ENCODE data around the gene PDGFRB. TPM values are rescaled to one million over a fixed set of nuclear protein-coding genes. Genes with fewer than 3 reads are reported as not detected.

PDGFRB gene
- total and polyA plus RNA-seq, 2 of the 8 experiments (the other 6 are each of a cell fraction or from before 2014, with no cell fraction given): 4.2 to 13.7 TPM

- DNase-seq (ENCODE audit: low read depth in 1 of 2, low spot score in 2 of 2) (no peak), FAIRE-seq (no peak)
- no peaks in the 10 kb centered on the region for H3K9me3 ChIP-seq (ENCODE audit: insufficient read depth in 2 of 2, low read depth in 1 of 2, low read length in 1 of 2)
- H3K23me2 ChIP-seq (ENCODE audit: low read depth, low read length): peaks cover 6% of the 10 kb centered on the region; the same call in 1 of the 2 replicates
- H4K8ac ChIP-seq (ENCODE audit: extremely low read depth, insufficient read depth, low read length): no peak overlapping the region
- TF ChIP-seq SIX5 (IDR thresholded peaks at IDR 0.05; ENCODE audit: low read depth, low read length) (no peak), SIRT6 (IDR thresholded peaks at IDR 0.05; ENCODE audit: low read length) (no peak), BCL11A (IDR thresholded peaks at IDR 0.05; ENCODE audit: low read depth in 2 of 2, low read length in 2 of 2) (no peak), MAX (IDR thresholded peaks at IDR 0.05) (no peak), NANOG (IDR thresholded peaks at IDR 0.05; ENCODE audit: insufficient read depth, low read depth, low read length, poor library complexity, severe bottlenecking) (no peak), CHD1 (IDR thresholded peaks at IDR 0.05; ENCODE audit: low read depth, low read length) (no peak), USF2 (IDR thresholded peaks at IDR 0.05; ENCODE audit: low read length) (no peak), CTCF (IDR thresholded peaks at IDR 0.05; ENCODE audit: control extremely low read depth in 1 of 3, insufficient read depth in 1 of 3, low read depth in 1 of 3, low read length in 3 of 3) (no peak)
- no peaks in the 10 kb centered on the region for H3K79me2 ChIP-seq (ENCODE audit: control insufficient read depth in 1 of 2, insufficient read depth in 2 of 2, low read length in 2 of 2)
- H2BK5ac ChIP-seq (ENCODE audit: low read depth, low read length): no peak overlapping the region
- CTCF ChIA-PET (ENCODE audit: partially characterized antibody): interaction anchor here (1.1 to 23.7 kb wide), 7 partner anchors 10 to 65 kb away, joined by 3 to 302 read pairs (median 5); no protein-coding TSS in a partner anchor
- WGBS, 2 experiments (ENCODE audit: extremely low coverage in 1 of 2, insufficient coverage in 1 of 2, insufficient read length in 1 of 2, insufficient replicate concordance in 2 of 2, low coverage in 1 of 2, low lambda C conversion rate in 2 of 2, missing lambda C conversion rate in 1 of 2): 74% methylated on average over 3 of the region's 3 CpGs; no CpG with 5 or more reads in 1 of the 2 experiments
- H2BK12ac ChIP-seq (ENCODE audit: low read depth, low read length): no peak overlapping the region
- H3K79me1 ChIP-seq (ENCODE audit: low read depth, low read length): no peaks in the 10 kb centered on the region
- H4K5ac ChIP-seq (ENCODE audit: insufficient read length, low read depth, low read length): no peak overlapping the region
- H2AK5ac ChIP-seq (ENCODE audit: low read depth, low read length): no peak overlapping the region
- no peaks in the 10 kb centered on the region for H3K36me3 ChIP-seq (ENCODE audit: control insufficient read depth in 2 of 4, insufficient read depth in 4 of 4, low read length in 3 of 4)
- H2BK20ac ChIP-seq (ENCODE audit: low read length): no peak overlapping the region
- H3K27ac ChIP-seq (ENCODE audit: low read depth, low read length): no peak overlapping the region
- H3K18ac ChIP-seq (ENCODE audit: extremely low read depth, low read length): no peak overlapping the region
- no peak overlapping the region for H4K91ac ChIP-seq (replicated peaks; ENCODE audit: insufficient read length, low read length)
- no peak overlapping the region for H2BK15ac ChIP-seq (ENCODE audit: low read length)
- H4K20me1 ChIP-seq (replicated peaks in 1 of 2; ENCODE audit: control insufficient read depth in 1 of 2, insufficient read depth in 2 of 2, low read length in 2 of 2): peaks cover 1 to 3% of the 10 kb centered on the region in 2 experiments
- no peak overlapping the region for H3K56ac ChIP-seq (replicated peaks; ENCODE audit: insufficient read length, low read depth, low read length)
- no peak overlapping the region for H2BK120ac ChIP-seq (replicated peaks; ENCODE audit: low read depth, low read length)
- no peak overlapping the region for H3K14ac ChIP-seq (ENCODE audit: insufficient read length)
- peaks cover 29 to 65% (median 60%) of the 10 kb centered on the region in 4 experiments for H3K27me3 ChIP-seq (replicated peaks in 1 of 4; ENCODE audit: control insufficient read depth in 3 of 4, extremely low read depth in 1 of 4, insufficient read depth in 3 of 4, low read length in 3 of 4)
- POLR2A ChIA-PET (ENCODE audit: partially characterized antibody): no interaction called here
- H3K4me2 ChIP-seq (ENCODE audit: insufficient read depth in 1 of 2, low read depth in 2 of 2, low read length in 2 of 2): peak overlapping the region; percentile 78 to 87
- no peak overlapping the region for H3K23ac ChIP-seq (ENCODE audit: insufficient read length)
- peaks cover 4 to 26% (median 8%) of the 10 kb centered on the region in 4 experiments for H3K4me1 ChIP-seq (replicated peaks in 1 of 4; ENCODE audit: control insufficient read depth in 3 of 4, insufficient read depth in 4 of 4, low read length in 3 of 4)
- no peak overlapping the region for H3K9ac ChIP-seq (replicated peaks in 1 of 4; ENCODE audit: extremely low read depth in 1 of 4, low read depth in 3 of 4, low read length in 3 of 4)
- peak overlapping the region in 2 of 4 experiments; percentile 31 to 61; a peak in 2 of 8 replicates for H3K4me3 ChIP-seq (ENCODE audit: extremely low read depth in 1 of 4, insufficient read depth in 2 of 4, low read depth in 3 of 4, low read length in 4 of 4)
- no peak overlapping the region for H3K4ac ChIP-seq (replicated peaks; ENCODE audit: insufficient read length, low read depth, low read length)
- no peak overlapping the region for H2AFZ ChIP-seq (ENCODE audit: low read length)
Observed at GRCh38 chr5:150189326-150189725, 33.7 kb upstream of the PDGFRB start.

Data from H1 (cell line).